Esophagus (tissue), 2 donors: ENCODE results near the gene EXOC3. TPM values are rescaled to one million over a fixed set of nuclear protein-coding genes. Genes with fewer than 3 reads are reported as not detected.

ENCODE experiments used
- H3K27ac ChIP-seq, 2 donors: one replicate each; pipeline ENCODE4 v1.5.1; 2013; ENCODE audit warnings: low read depth in 2 of 2, mild to moderate bottlenecking in 2 of 2, inconsistent platforms in 1 of 2, low read length in 1 of 2, moderate library complexity in 1 of 2
- H3K27me3 ChIP-seq, 2 donors: one replicate each; pipeline ENCODE4 v1.6.1; 2013; ENCODE audit warnings: low read length in 2 of 2, control low read depth in 1 of 2, mild to moderate bottlenecking in 1 of 2; ENCODE audit not compliant: insufficient read depth in 2 of 2, control insufficient read depth in 1 of 2
- H3K36me3 ChIP-seq, 2 donors: one replicate each; pipeline ENCODE4 v1.6.1; 2013; ENCODE audit warnings: low read length in 1 of 2; ENCODE audit not compliant: control insufficient read depth in 2 of 2, insufficient read depth in 2 of 2
- H3K4me1 ChIP-seq, 2 donors: one replicate each; pipeline ENCODE4 v1.6.1; 2013; ENCODE audit warnings: low read length in 1 of 2; ENCODE audit not compliant: control insufficient read depth in 2 of 2, insufficient read depth in 2 of 2
- H3K4me3 ChIP-seq, 2 donors: one replicate each; pipeline ENCODE4 v1.5.1; 2013; ENCODE audit warnings: low read length in 2 of 2, mild to moderate bottlenecking in 2 of 2, low read depth in 1 of 2, moderate library complexity in 1 of 2
- H3K9me3 ChIP-seq, 2 donors: one replicate each; pipeline ENCODE4 v1.6.1; 2013; ENCODE audit warnings: mild to moderate bottlenecking in 2 of 2, low read depth in 1 of 2, low read length in 1 of 2, moderate library complexity in 1 of 2; ENCODE audit not compliant: control insufficient read depth in 2 of 2, insufficient read depth in 1 of 2
- WGBS, 2 donors: extraction: QIAGEN DNeasy Blood & Tissue Kit; methylation state at CpG; one replicate each; pipeline ENCODE4 v1.1.7; 2013; 5-methylcytosine and 5-hydroxymethylcytosine counted together
- polyA plus RNA-seq, 2 donors: library from polyadenylated mRNA; stranded (reverse); fragments of 200-250 nt; gene quantifications; one replicate each; pipeline ENCODE4 v1.2.3, GENCODE V29; 2013
- donor health status: healthy with polysubstance abuse.
- donor health status: Bipolar disorder and iron deficiency.

Gene EXOC3
- polyA plus RNA-seq, 2 donors, result 40.3 to 49.1 TPM

- H3K36me3 ChIP-seq, result no peaks in the 10 kb centered on the region
- peaks cover 0 to 29% of the 10 kb centered on the region in 2 donors for H3K4me1 ChIP-seq
- no peak overlapping the region for H3K4me3 ChIP-seq
- WGBS, 2 donors, result 49 to 65% methylated on average over 10 of the region's 10 CpGs
- H3K27me3 ChIP-seq, result no peaks in the 10 kb centered on the region
- H3K27ac ChIP-seq, result peak overlapping the region; percentile 38 to 87
- peaks cover 0 to 4% of the 10 kb centered on the region in 2 donors for H3K9me3 ChIP-seq
Measured at GRCh38 chr5:516338-516925, 73.5 kb downstream of the EXOC3 start.

Other genes with a start within 250 kb of the EXOC3 start
- gene CCDC127, start 225.0 kb upstream of the EXOC3 start, polyA plus RNA-seq, result 1 to 10 TPM; 1.4 to 1.7 TPM
- gene SDHA, start 224.9 kb upstream of the EXOC3 start, polyA plus RNA-seq, result 10 to 100 TPM; 43.7 to 63.1 TPM
- 100 to 1,000 TPM; 152 to 159 TPM for gene PDCD6, start 171.5 kb upstream of the EXOC3 start, polyA plus RNA-seq
- 1 to 10 TPM; 1.2 to 1.7 TPM for gene AHRR, start 121.5 kb upstream of the EXOC3 start, polyA plus RNA-seq
- 1 to 10 TPM; 1.9 to 4.4 TPM for gene SLC9A3, start 81.3 kb downstream of the EXOC3 start, polyA plus RNA-seq
- 1 to 10 TPM; 3.1 to 7.0 TPM for gene CEP72, start 169.2 kb downstream of the EXOC3 start, polyA plus RNA-seq